NCI-H1436 (cell line): Measurements from ENCODE around the gene FHOD3.

Experiments used
- DNase-seq: peaks from one replicate; lab custom pipeline; 2025; lab: John Stamatoyannopoulos, UW

The FHOD3 gene

GRCh38 chr18:36481201-36481657 lies 183.7 kb downstream of the FHOD3 start:
- DNase-seq = no peak

- no peak for DNase-seq
These were observed 184.4 kb downstream of the FHOD3 start for GRCh38 chr18:36481935-36482334.

GRCh38 chr18:36484591-36484990 lies 187.1 kb downstream of the FHOD3 start:
- DNase-seq = no peak

- DNase-seq = peak; percentile 7
These were observed 188.3 kb downstream of the FHOD3 start for GRCh38 chr18:36485772-36486171.

- no peak for DNase-seq
These were observed 190.6 kb downstream of the FHOD3 start for GRCh38 chr18:36488131-36488530.

- no peak for DNase-seq
These were observed 193.4 kb downstream of the FHOD3 start for GRCh38 chr18:36490897-36491296.

GRCh38 chr18:36492604-36493329 lies 195.3 kb downstream of the FHOD3 start:
- no peak for DNase-seq

- peak; percentile 34 for DNase-seq
These were observed 196.0 kb downstream of the FHOD3 start for GRCh38 chr18:36493349-36494159.

- DNase-seq = peak; percentile 4
These were observed 196.6 kb downstream of the FHOD3 start for GRCh38 chr18:36494160-36494437.

- no peak for DNase-seq
These were observed 198.5 kb downstream of the FHOD3 start for GRCh38 chr18:36496022-36496421.

GRCh38 chr18:36499938-36500337 lies 202.4 kb downstream of the FHOD3 start:
- DNase-seq = no peak

GRCh38 chr18:36501100-36501499 lies 203.6 kb downstream of the FHOD3 start:
- no peak for DNase-seq

GRCh38 chr18:36503477-36503876 lies 206.0 kb downstream of the FHOD3 start:
- DNase-seq = no peak

GRCh38 chr18:36504928-36505327 lies 207.4 kb downstream of the FHOD3 start:
- no peak for DNase-seq

GRCh38 chr18:36505665-36506064 lies 208.2 kb downstream of the FHOD3 start:
- no peak for DNase-seq

- no peak for DNase-seq
These were observed 212.2 kb downstream of the FHOD3 start for GRCh38 chr18:36509646-36510197.

GRCh38 chr18:36511791-36512352 lies 214.4 kb downstream of the FHOD3 start:
- peak; percentile 7 for DNase-seq

- DNase-seq = no peak
These were observed 216.0 kb downstream of the FHOD3 start for GRCh38 chr18:36513556-36513955.

GRCh38 chr18:36514778-36515177 lies 217.3 kb downstream of the FHOD3 start:
- DNase-seq = no peak

- DNase-seq = no peak
These were observed 218.7 kb downstream of the FHOD3 start for GRCh38 chr18:36516258-36516657.

- no peak for DNase-seq
These were observed 219.2 kb downstream of the FHOD3 start for GRCh38 chr18:36516726-36517125.

GRCh38 chr18:36518839-36519238 lies 221.3 kb downstream of the FHOD3 start:
- no peak for DNase-seq

GRCh38 chr18:36519358-36519757 lies 221.8 kb downstream of the FHOD3 start:
- DNase-seq = no peak
